ENCODE data around the gene MFAP2. TPM values are rescaled to one million over a fixed set of nuclear protein-coding genes. Genes with fewer than 3 reads are reported as not detected.
"Not testable (repeated sequence)": the region's sequence is repeated elsewhere in the genome, so short reads cannot be mapped to it uniquely, and the experiment has no call there.

The MFAP2 gene
- total RNA-seq, 1 experiment from 2014 or later = 141 TPM

GRCh38 chr1:16954579-16954978 is 25.8 kb downstream of the MFAP2 start:
- H3K9me3 Mint-ChIP-seq = no peaks in the 10 kb centered on the region
- TF ChIP-seq USF1 (CRISPR knock-in tag; IDR thresholded peaks at IDR 0.05) (no peak), GABPB1 (CRISPR knock-in tag; IDR thresholded peaks at IDR 0.05) (no peak), MLX (CRISPR knock-in tag; IDR thresholded peaks at IDR 0.05) (no peak), NFE2L1 (CRISPR knock-in tag; IDR thresholded peaks at IDR 0.05) (no peak), CREM (CRISPR knock-in tag; IDR thresholded peaks at IDR 0.05) (no peak), SOX15 (CRISPR knock-in tag; IDR thresholded peaks at IDR 0.05) (no peak), ZNF425 (CRISPR knock-in tag; conservative IDR thresholded peaks at IDR 0.05) (no peak), PRRX2 (CRISPR knock-in tag; IDR thresholded peaks at IDR 0.05) (no peak), ZMAT4 (CRISPR knock-in tag; IDR thresholded peaks at IDR 0.05) (no peak), ZBTB21 (CRISPR knock-in tag; IDR thresholded peaks at IDR 0.05; ENCODE audit: borderline replicate concordance) (no peak), FOXJ3 (CRISPR knock-in tag; IDR thresholded peaks at IDR 0.05; ENCODE audit: borderline replicate concordance) (no peak), AR (CRISPR knock-in tag; IDR thresholded peaks at IDR 0.05) (no peak), RELA (CRISPR knock-in tag; IDR thresholded peaks at IDR 0.05; ENCODE audit: borderline replicate concordance) (no peak)
- TF ChIP-seq, protein P1, sequence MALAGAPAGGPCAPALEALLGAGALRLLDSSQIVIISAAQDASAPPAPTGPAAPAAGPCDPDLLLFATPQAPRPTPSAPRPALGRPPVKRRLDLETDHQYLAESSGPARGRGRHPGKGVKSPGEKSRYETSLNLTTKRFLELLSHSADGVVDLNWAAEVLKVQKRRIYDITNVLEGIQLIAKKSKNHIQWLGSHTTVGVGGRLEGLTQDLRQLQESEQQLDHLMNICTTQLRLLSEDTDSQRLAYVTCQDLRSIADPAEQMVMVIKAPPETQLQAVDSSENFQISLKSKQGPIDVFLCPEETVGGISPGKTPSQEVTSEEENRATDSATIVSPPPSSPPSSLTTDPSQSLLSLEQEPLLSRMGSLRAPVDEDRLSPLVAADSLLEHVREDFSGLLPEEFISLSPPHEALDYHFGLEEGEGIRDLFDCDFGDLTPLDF (CRISPR knock-in tag; IDR thresholded peaks at IDR 0.05) = no peak
- TF ChIP-seq, protein P2, sequence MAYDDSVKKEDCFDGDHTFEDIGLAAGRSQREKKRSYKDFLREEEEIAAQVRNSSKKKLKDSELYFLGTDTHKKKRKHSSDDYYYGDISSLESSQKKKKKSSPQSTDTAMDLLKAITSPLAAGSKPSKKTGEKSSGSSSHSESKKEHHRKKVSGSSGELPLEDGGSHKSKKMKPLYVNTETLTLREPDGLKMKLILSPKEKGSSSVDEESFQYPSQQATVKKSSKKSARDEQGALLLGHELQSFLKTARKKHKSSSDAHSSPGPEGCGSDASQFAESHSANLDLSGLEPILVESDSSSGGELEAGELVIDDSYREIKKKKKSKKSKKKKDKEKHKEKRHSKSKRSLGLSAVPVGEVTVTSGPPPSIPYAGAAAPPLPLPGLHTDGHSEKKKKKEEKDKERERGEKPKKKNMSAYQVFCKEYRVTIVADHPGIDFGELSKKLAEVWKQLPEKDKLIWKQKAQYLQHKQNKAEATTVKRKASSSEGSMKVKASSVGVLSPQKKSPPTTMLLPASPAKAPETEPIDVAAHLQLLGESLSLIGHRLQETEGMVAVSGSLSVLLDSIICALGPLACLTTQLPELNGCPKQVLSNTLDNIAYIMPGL (CRISPR knock-in tag; IDR thresholded peaks at IDR 0.05) = no peak
- peaks cover 18% of the 10 kb centered on the region for H3K36me3 Mint-ChIP-seq
- no peaks in the 10 kb centered on the region for H3K27me3 Mint-ChIP-seq (ENCODE audit: low read depth)
- POLR2A ChIA-PET = no interaction called here
- CTCF ChIA-PET = no interaction called here
- no peak overlapping the region for H3K27ac Mint-ChIP-seq
- no peak for DNase-seq (ENCODE audit: low spot score)
- H3K4me1 Mint-ChIP-seq = no peaks in the 10 kb centered on the region
- ATAC-seq = no peak
- no peak overlapping the region for H3K4me3 Mint-ChIP-seq

GRCh38 chr1:16952376-16952775 is 28.0 kb downstream of the MFAP2 start:
- peaks cover 12% of the 10 kb centered on the region for H3K36me3 Mint-ChIP-seq
- not testable (repeated sequence) for H3K4me1 Mint-ChIP-seq; H3K9me3 Mint-ChIP-seq; ATAC-seq; H3K27ac Mint-ChIP-seq; H3K4me3 Mint-ChIP-seq; DNase-seq (ENCODE audit: low spot score); H3K27me3 Mint-ChIP-seq (ENCODE audit: low read depth)
- POLR2A ChIA-PET = interaction anchor here (1.0 to 1.2 kb wide), 2 partner anchors 47 to 64 kb away, joined by 3 to 4 read pairs; no protein-coding TSS in a partner anchor
- CTCF ChIA-PET = interaction anchor here (0.6 to 3.8 kb wide), 25 partner anchors 8 to 340 kb away, joined by 3 to 30 read pairs (median 4); partner anchors contain the start of genes CROCC, MFAP2 and NBPF1

DNA sequence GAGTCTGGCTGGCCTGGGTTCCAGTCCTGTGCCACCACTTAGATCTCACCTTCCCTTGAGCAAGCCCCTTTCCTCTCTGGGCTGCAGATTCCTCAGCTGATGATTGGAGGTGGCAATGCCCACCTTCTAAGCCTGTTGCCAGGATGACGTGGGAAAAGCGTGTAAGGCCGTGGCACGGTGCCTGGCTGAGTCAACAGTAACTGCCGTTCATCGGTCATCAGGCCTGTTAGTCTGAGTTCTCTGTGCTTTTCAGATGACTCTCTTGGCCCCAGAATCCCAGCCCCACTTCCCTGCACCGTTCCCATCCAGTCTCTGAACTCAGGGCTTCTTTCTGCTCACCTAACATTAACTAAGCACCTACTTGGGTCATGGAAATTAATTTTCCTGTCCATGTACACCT is 31.4 kb downstream of the MFAP2 start:
- CTCF ChIA-PET = interaction anchor here (2.2 kb wide), 1 partner anchor 12 kb away, joined by 17 read pairs; no protein-coding TSS in a partner anchor
- H3K27me3 Mint-ChIP-seq (ENCODE audit: low read depth); ATAC-seq; H3K4me1 Mint-ChIP-seq; H3K9me3 Mint-ChIP-seq; H3K4me3 Mint-ChIP-seq; POLR2A ChIA-PET; H3K27ac Mint-ChIP-seq; DNase-seq (ENCODE audit: low spot score): not testable (repeated sequence)
- H3K36me3 Mint-ChIP-seq = peaks cover 11% of the 10 kb centered on the region; the same call in 1 of the 2 replicates

GRCh38 chr1:16948282-16948891 is 32.0 kb downstream of the MFAP2 start:
- DNase-seq (ENCODE audit: low spot score); H3K4me3 Mint-ChIP-seq; ATAC-seq; H3K27me3 Mint-ChIP-seq (ENCODE audit: low read depth); H3K9me3 Mint-ChIP-seq; H3K27ac Mint-ChIP-seq; H3K4me1 Mint-ChIP-seq; POLR2A ChIA-PET: not testable (repeated sequence)
- H3K36me3 Mint-ChIP-seq = peaks cover 16% of the 10 kb centered on the region; the same call in 1 of the 2 replicates
- CTCF ChIA-PET = interaction anchor here (0.8 to 2.2 kb wide), 6 partner anchors 9 to 327 kb away, joined by 3 to 20 read pairs (median 8); no protein-coding TSS in a partner anchor
